Measurements from ENCODE around the gene ERG.

The ERG gene

GRCh38 chr21:38350684-38351083 lies 147.6 kb downstream of the ERG start:
- WGBS, result 95% methylated on average over 3 of the region's 3 CpGs
- Histone ChIP-seq H3K4me3 (ENCODE audit: low read length) (no peak overlapping the region), H3K9me3 (ENCODE audit: insufficient read depth, low read depth, low read length) (no peaks in the 10 kb centered on the region), H3K4me1 (ENCODE audit: insufficient read depth, low read length) (peaks cover 16% of the 10 kb centered on the region), H3K27me3 (ENCODE audit: insufficient read depth, low read length) (peaks cover 3% of the 10 kb centered on the region; the same call in 1 of the 2 replicates), H3K27ac (ENCODE audit: low read depth, low read length) (no peak overlapping the region), H3K36me3 (ENCODE audit: insufficient read depth, low read length) (no peaks in the 10 kb centered on the region), H3K9ac (ENCODE audit: low read depth, low read length) (no peak overlapping the region)

GRCh38 chr21:38349977-38350376 lies 148.3 kb downstream of the ERG start:
- Histone ChIP-seq H3K36me3 (ENCODE audit: insufficient read depth, low read length) (no peaks in the 10 kb centered on the region), H3K27me3 (ENCODE audit: insufficient read depth, low read length) (peaks cover 3% of the 10 kb centered on the region; the same call in 1 of the 2 replicates), H3K27ac (ENCODE audit: low read depth, low read length) (no peak overlapping the region), H3K4me1 (ENCODE audit: insufficient read depth, low read length) (peaks cover 16% of the 10 kb centered on the region), H3K9ac (ENCODE audit: low read depth, low read length) (no peak overlapping the region), H3K4me3 (ENCODE audit: low read length) (no peak overlapping the region), H3K9me3 (ENCODE audit: insufficient read depth, low read depth, low read length) (no peaks in the 10 kb centered on the region)
- WGBS, result 95% methylated on average over 2 of the region's 2 CpGs

DNA sequence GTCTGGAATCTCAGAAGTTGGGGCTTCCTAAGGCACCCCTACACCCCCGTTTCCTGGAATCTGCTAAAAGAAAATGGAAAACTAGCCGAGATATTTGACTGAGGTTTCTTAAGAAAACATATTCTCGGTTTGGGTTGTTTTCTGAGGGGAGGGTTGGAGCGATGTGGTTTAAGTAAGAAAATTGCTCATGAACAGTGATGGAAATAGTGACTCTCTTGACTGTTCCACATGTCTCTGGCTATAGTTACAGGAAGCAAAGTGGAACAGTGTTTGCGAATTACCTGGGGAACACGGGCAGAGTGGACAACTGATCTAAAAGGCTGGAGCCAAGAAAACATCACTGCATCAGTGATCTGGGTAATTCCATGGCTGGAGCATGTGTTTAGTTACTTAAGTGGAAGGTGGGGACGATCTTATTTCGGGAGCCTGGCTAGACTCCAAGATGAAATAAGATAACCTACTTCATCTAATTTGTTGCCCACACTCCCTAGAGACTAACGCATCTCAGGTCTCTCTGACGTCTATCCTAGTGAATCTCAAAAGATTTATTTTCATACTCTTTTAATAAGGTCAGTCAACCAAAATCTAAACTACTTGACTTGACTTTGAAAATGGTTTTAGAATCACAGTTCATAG lies 149.0 kb downstream of the ERG start:
- Histone ChIP-seq H3K9me3 (ENCODE audit: insufficient read depth, low read depth, low read length) (no peaks in the 10 kb centered on the region), H3K9ac (ENCODE audit: low read depth, low read length) (no peak overlapping the region), H3K27me3 (ENCODE audit: insufficient read depth, low read length) (peaks cover 3% of the 10 kb centered on the region; the same call in 1 of the 2 replicates), H3K4me3 (ENCODE audit: low read length) (no peak overlapping the region), H3K27ac (ENCODE audit: low read depth, low read length) (no peak overlapping the region), H3K4me1 (ENCODE audit: insufficient read depth, low read length) (peaks cover 16% of the 10 kb centered on the region), H3K36me3 (ENCODE audit: insufficient read depth, low read length) (no peaks in the 10 kb centered on the region)
- WGBS, result 90% methylated on average over 10 of the region's 10 CpGs

DNA sequence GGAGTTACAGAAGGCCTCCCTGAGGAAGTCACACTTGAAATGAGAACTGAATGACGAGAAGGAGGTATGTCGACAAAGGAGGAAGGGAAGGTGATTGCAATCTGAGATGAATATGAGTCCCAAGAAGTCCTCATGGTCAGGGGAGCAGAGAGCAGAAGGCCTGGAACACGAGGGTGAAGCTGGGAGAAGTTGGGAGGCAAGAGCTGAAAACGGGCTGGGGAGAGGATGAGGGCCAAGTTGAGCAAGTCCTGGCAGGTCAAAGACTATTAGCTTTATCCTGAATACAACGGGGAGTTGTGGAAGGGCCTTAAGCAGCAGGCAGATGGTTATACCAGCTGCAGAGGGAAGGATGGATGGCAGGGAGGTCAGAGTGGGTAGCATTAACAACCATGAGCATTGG lies 152.0 kb downstream of the ERG start:
- no peaks in the 10 kb centered on the region for H3K36me3 ChIP-seq (ENCODE audit: insufficient read depth, low read length)
- 92% methylated on average over 5 of the region's 5 CpGs for WGBS
- H3K9me3 ChIP-seq (ENCODE audit: insufficient read depth, low read depth, low read length), result no peaks in the 10 kb centered on the region
- no peaks in the 10 kb centered on the region for H3K27me3 ChIP-seq (ENCODE audit: insufficient read depth, low read length)
- H3K9ac ChIP-seq (ENCODE audit: low read depth, low read length), result no peak overlapping the region
- H3K27ac ChIP-seq (ENCODE audit: low read depth, low read length), result no peak overlapping the region
- H3K4me1 ChIP-seq (ENCODE audit: insufficient read depth, low read length), result peaks cover 6% of the 10 kb centered on the region
- no peak overlapping the region for H3K4me3 ChIP-seq (ENCODE audit: low read length)

DNA sequence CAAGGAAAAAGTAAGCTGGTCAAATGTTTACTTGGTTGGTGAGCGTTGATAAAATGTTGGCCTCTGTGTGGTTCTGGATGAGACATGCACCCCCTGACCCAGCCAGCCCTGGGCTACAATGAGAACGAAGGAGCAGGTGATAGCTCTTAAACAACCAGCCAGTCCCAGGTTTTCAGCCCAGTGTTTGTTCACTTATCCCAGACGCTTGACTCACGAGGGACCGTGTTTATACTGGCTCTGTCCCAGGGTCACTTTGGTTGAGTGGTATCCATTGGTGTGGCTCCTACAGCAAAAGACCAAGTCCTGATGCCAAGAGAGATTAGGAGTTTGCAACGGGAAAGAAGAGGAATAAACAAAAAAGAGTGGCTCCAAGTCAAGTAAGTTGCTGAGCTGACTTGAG lies 154.6 kb downstream of the ERG start:
- H3K27ac ChIP-seq (ENCODE audit: low read depth, low read length), result no peak overlapping the region
- H3K4me1 ChIP-seq (ENCODE audit: insufficient read depth, low read length), result no peaks in the 10 kb centered on the region
- no peaks in the 10 kb centered on the region for H3K9me3 ChIP-seq (ENCODE audit: insufficient read depth, low read depth, low read length)
- 95% methylated on average over 6 of the region's 6 CpGs for WGBS
- H3K27me3 ChIP-seq (ENCODE audit: insufficient read depth, low read length), result no peaks in the 10 kb centered on the region
- H3K9ac ChIP-seq (ENCODE audit: low read depth, low read length), result no peak overlapping the region
- H3K36me3 ChIP-seq (ENCODE audit: insufficient read depth, low read length), result no peaks in the 10 kb centered on the region
- H3K4me3 ChIP-seq (ENCODE audit: low read length), result no peak overlapping the region

DNA sequence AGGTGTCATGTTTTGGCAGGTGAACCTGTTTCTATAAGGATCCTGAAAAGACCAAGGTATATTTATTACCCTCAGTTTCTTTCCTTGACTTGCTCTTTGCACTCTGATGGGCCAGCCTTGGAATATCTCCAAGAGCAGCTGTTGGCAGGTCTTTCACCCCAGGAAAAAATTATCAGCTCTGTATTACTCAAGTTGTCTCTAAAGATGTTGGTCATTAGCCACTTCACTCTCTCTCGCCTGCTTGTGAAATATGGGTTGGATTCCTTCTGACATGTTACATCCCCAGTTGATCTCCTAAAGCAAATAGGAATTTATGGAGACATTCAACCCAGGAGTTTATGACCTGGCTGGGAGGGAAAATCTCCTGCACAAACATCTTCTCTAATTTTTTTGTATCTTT lies 155.5 kb downstream of the ERG start:
- Histone ChIP-seq H3K4me1 (ENCODE audit: insufficient read depth, low read length) (no peaks in the 10 kb centered on the region), H3K36me3 (ENCODE audit: insufficient read depth, low read length) (no peaks in the 10 kb centered on the region), H3K9me3 (ENCODE audit: insufficient read depth, low read depth, low read length) (no peaks in the 10 kb centered on the region), H3K27me3 (ENCODE audit: insufficient read depth, low read length) (no peaks in the 10 kb centered on the region), H3K27ac (ENCODE audit: low read depth, low read length) (no peak overlapping the region), H3K4me3 (ENCODE audit: low read length) (no peak overlapping the region), H3K9ac (ENCODE audit: low read depth, low read length) (no peak overlapping the region)
- 100% methylated on average over 1 of the region's 1 CpG for WGBS

- 93% methylated on average over 5 of the region's 5 CpGs for WGBS
- H3K4me3 ChIP-seq (ENCODE audit: low read length), result no peak overlapping the region
- no peak overlapping the region for H3K27ac ChIP-seq (ENCODE audit: low read depth, low read length)
Measured at GRCh38 chr21:38341546-38342012, 156.7 kb downstream of the ERG start.

DNA sequence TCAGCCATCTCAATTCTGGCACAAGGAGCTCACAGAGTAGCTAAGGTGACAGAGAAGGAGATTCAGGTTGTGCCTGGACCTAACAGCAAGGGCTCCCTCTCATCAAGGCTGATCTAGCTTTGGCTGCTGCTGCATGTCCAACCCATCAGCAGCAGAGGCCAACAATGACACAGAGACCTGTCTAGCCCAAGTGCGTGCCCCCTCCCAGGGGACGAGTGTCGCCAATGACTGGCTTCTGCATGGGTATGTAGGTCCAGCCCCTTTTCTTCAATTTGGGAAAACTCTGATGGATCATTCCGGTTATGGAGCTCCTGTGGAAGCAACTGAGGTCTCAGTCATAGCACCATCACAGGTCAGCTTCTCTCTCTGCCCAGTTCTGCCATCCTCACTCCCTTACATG lies 158.1 kb downstream of the ERG start:
- no peaks in the 10 kb centered on the region for H3K27me3 ChIP-seq (ENCODE audit: insufficient read depth, low read length)
- no peaks in the 10 kb centered on the region for H3K9me3 ChIP-seq (ENCODE audit: insufficient read depth, low read depth, low read length)
- no peaks in the 10 kb centered on the region for H3K4me1 ChIP-seq (ENCODE audit: insufficient read depth, low read length)
- no peak overlapping the region for H3K4me3 ChIP-seq (ENCODE audit: low read length)
- H3K36me3 ChIP-seq (ENCODE audit: insufficient read depth, low read length), result no peaks in the 10 kb centered on the region
- 95% methylated on average over 4 of the region's 4 CpGs for WGBS
- H3K27ac ChIP-seq (ENCODE audit: low read depth, low read length), result no peak overlapping the region
- H3K9ac ChIP-seq (ENCODE audit: low read depth, low read length), result no peak overlapping the region

More at GRCh38 chr21:38341546-38342012, 156.7 kb downstream of the ERG start:
- H3K27me3 ChIP-seq (ENCODE audit: insufficient read depth, low read length), result no peaks in the 10 kb centered on the region
- no peaks in the 10 kb centered on the region for H3K36me3 ChIP-seq (ENCODE audit: insufficient read depth, low read length)
- no peaks in the 10 kb centered on the region for H3K4me1 ChIP-seq (ENCODE audit: insufficient read depth, low read length)
- no peak overlapping the region for H3K9ac ChIP-seq (ENCODE audit: low read depth, low read length)
- no peaks in the 10 kb centered on the region for H3K9me3 ChIP-seq (ENCODE audit: insufficient read depth, low read depth, low read length)

- Histone ChIP-seq H3K4me1 (ENCODE audit: insufficient read depth, low read length) (no peaks in the 10 kb centered on the region), H3K9ac (ENCODE audit: low read depth, low read length) (no peak overlapping the region), H3K9me3 (ENCODE audit: insufficient read depth, low read depth, low read length) (no peaks in the 10 kb centered on the region), H3K27ac (ENCODE audit: low read depth, low read length) (no peak overlapping the region), H3K27me3 (ENCODE audit: insufficient read depth, low read length) (no peaks in the 10 kb centered on the region), H3K4me3 (ENCODE audit: low read length) (no peak overlapping the region), H3K36me3 (ENCODE audit: insufficient read depth, low read length) (no peaks in the 10 kb centered on the region)
- 95% methylated on average over 4 of the region's 5 CpGs for WGBS
Measured at GRCh38 chr21:38337793-38338192, 160.5 kb downstream of the ERG start.

DNA sequence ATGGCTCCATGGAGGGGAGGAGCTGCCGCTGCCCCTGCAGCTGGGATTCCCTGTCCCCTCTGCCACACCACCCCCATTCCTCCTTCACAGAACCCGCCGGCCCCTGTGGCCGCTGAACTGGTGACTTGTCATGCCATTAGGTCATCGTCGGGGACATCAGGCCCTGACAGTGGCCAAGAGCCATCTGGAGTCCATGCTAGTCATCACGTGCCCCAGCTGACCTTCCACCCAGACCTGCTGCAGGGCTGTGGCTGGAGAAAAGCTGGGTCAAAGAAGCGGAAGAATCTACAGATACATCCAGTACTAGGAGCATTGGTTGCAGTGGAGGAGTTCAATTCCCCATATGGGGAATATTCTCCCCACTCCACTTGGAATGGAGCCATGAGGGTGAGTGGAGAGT lies 163.4 kb downstream of the ERG start:
- Histone ChIP-seq H3K4me1 (ENCODE audit: insufficient read depth, low read length) (no peaks in the 10 kb centered on the region), H3K27me3 (ENCODE audit: insufficient read depth, low read length) (no peaks in the 10 kb centered on the region), H3K9me3 (ENCODE audit: insufficient read depth, low read depth, low read length) (no peaks in the 10 kb centered on the region), H3K36me3 (ENCODE audit: insufficient read depth, low read length) (no peaks in the 10 kb centered on the region), H3K27ac (ENCODE audit: low read depth, low read length) (no peak overlapping the region), H3K4me3 (ENCODE audit: low read length) (no peak overlapping the region), H3K9ac (ENCODE audit: low read depth, low read length) (no peak overlapping the region)
- WGBS, result 94% methylated on average over 8 of the region's 8 CpGs

GRCh38 chr21:38333301-38334272 lies 164.7 kb downstream of the ERG start:
- H3K9me3 ChIP-seq (ENCODE audit: insufficient read depth, low read depth, low read length), result no peaks in the 10 kb centered on the region
- no peak overlapping the region for H3K4me3 ChIP-seq (ENCODE audit: low read length)
- 94% methylated on average over 8 of the region's 8 CpGs for WGBS
- no peaks in the 10 kb centered on the region for H3K36me3 ChIP-seq (ENCODE audit: insufficient read depth, low read length)
- H3K27me3 ChIP-seq (ENCODE audit: insufficient read depth, low read length), result no peaks in the 10 kb centered on the region
- H3K4me1 ChIP-seq (ENCODE audit: insufficient read depth, low read length), result no peaks in the 10 kb centered on the region
- H3K9ac ChIP-seq (ENCODE audit: low read depth, low read length), result no peak overlapping the region
- H3K27ac ChIP-seq (ENCODE audit: low read depth, low read length), result no peak overlapping the region

All from HUES64 (cell line).